Astrocyte of the cerebellum (primary cell): Measurements from ENCODE around the gene RELB.

Source experiments
- DNase-seq: peaks from one replicate; pipeline ENCODE4 v3.0.0-alpha.2; 2011; ENCODE audit warnings: low read depth
- H3K4me3 ChIP-seq: 2 replicates; pipeline ENCODE4 v1.5.1; 2011; ENCODE audit warnings: mild to moderate bottlenecking, low read depth, low read length, moderate library complexity
- CTCF ChIP-seq: IDR thresholded peaks from 2 replicates; pipeline ENCODE4 v1.5.1; 2012; ENCODE audit warnings: low read length, low read depth, moderate library complexity, mild to moderate bottlenecking; ENCODE audit errors: missing control alignments
- in situ Hi-C: cut with HindIII; loops from 2 replicates; pipeline ENCODE4 v1.10.0; 2017; ENCODE audit warnings: low sequenced_read_pairs

RELB gene

DNA sequence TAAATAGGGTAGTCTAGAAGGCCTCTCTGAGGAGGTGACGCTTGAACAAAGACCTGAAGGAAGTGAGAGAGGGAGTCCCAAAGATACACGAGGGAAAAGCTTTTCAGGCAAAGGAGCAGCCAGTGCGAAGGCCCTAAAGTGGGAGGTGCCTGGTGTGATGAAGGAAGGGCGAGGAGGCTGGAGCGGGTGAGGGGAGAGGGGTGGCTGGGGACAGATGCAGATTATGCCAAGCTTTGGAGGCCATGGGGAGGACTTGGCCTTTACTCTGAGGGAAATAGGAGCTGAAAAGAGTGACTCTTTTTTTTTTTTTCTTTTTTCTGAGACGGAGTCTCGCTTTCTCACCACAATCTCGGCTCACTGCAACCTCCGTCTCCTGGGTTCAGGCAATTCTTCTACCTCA lies 43.2 kb upstream of the RELB start:
- TF ChIP-seq CTCF: no peak
- H3K4me3 ChIP-seq: no peak overlapping the region
- in situ Hi-C loops: loop anchor here (10.0 kb wide), 1 partner anchor 223 kb away; no protein-coding TSS in a partner anchor
- no peak for DNase-seq

GRCh38 chr19:44959691-44960090 lies 41.6 kb upstream of the RELB start:
- in situ Hi-C loops: loop anchor here (10.0 kb wide), 1 partner anchor 225 kb away; no protein-coding TSS in a partner anchor
- TF ChIP-seq CTCF: no peak
- DNase-seq: no peak
- H3K4me3 ChIP-seq: no peak overlapping the region

GRCh38 chr19:44960906-44961728 lies 40.1 kb upstream of the RELB start:
- TF ChIP-seq CTCF: no peak
- H3K4me3 ChIP-seq: no peak overlapping the region
- in situ Hi-C loops: no loop called here
- no peak for DNase-seq

- in situ Hi-C loops: no loop called here
- H3K4me3 ChIP-seq: no peak overlapping the region
- no peak for TF ChIP-seq CTCF
- no peak for DNase-seq
Measured at GRCh38 chr19:44961821-44962220, 39.4 kb upstream of the RELB start.

- no peak for TF ChIP-seq CTCF
- DNase-seq: no peak
- H3K4me3 ChIP-seq: no peak overlapping the region
- in situ Hi-C loops: no loop called here
Measured at GRCh38 chr19:44968118-44968517, 33.1 kb upstream of the RELB start.

- in situ Hi-C loops: no loop called here
- H3K4me3 ChIP-seq: no peak overlapping the region
- DNase-seq: no peak
- TF ChIP-seq CTCF: no peak
Measured at GRCh38 chr19:44968670-44969069, 32.6 kb upstream of the RELB start.
